Peyer's patch (tissue), 4 donors: ENCODE results near the gene AFG1L.

Experiments used
- CTCF ChIP-seq, 6 experiments: fragments of 450-650 bp in 4 of 6; fragments of 200-600 bp in 2 of 6; sonication (generic) in 1 of 6; IDR thresholded peaks; one replicate each; pipeline ENCODE4 v1.5.1; 2017 to 2019; ENCODE audit warnings: antibody characterized with exemption in 6 of 6, mild to moderate bottlenecking in 3 of 6, moderate library complexity in 1 of 6
- POLR2A ChIP-seq, 2 donors: fragments of 450-650 bp; IDR thresholded peaks; one replicate each; pipeline ENCODE4 v1.5.1; 2017; ENCODE audit warnings: antibody characterized with exemption in 2 of 2, mild to moderate bottlenecking in 2 of 2, moderate library complexity in 2 of 2

- TF ChIP-seq CTCF (IDR thresholded peaks at IDR 0.05): peak; percentile 56 to 83 (median 79)
- no peak for TF ChIP-seq POLR2A (IDR thresholded peaks at IDR 0.05)
Measured at GRCh38 chr6:108526739-108527174, 231.9 kb downstream of the AFG1L start.
